ENCODE results near the gene COL7A1. TPM values are rescaled to one million over a fixed set of nuclear protein-coding genes. Genes with fewer than 3 reads are reported as not detected.

The COL7A1 gene
- total RNA-seq, 4 donors from 2014 or later, result 3.1 to 15.7 (median 15.0) TPM

GRCh38 chr3:48609088-48610005, 14.2 kb upstream of the COL7A1 start, which contains the start of gene UQCRC1:
TSS of gene UQCRC1 (minus strand) at chr3:48609646. CDS start at chr3:48609620, 26 bp downstream.
- Histone ChIP-seq H3K4me3 (peak within 1 kb of the TSS; percentile 81 to 87 (median 84)), H3K4me1 (peaks cover 0 to 22% (median 8%) of the 10 kb centered on the region in 4 donors), H3K9me3 (no peaks in the 10 kb centered on the region), H3K27me3 (no peaks in the 10 kb centered on the region), H3K36me3 (peaks cover 0 to 27% (median 12%) of the 10 kb centered on the region in 3 donors), H3K27ac (peak within 1 kb of the TSS; percentile 72 to 92 (median 88))
- TF ChIP-seq EP300 (IDR thresholded peaks at IDR 0.05) (peak; percentile 70 to 96), POLR2A (IDR thresholded peaks at IDR 0.05) (peak; percentile 51 to 81), CTCF (IDR thresholded peaks at IDR 0.05) (peak; percentile 68 to 98 (median 86))
- DNase-seq (ENCODE audit: low spot score in 2 of 2), result peak; percentile 80 to 83
- WGBS, 2 donors, result 2 to 4% methylated on average over 47 to 58 of the region's 86 CpGs

GRCh38 chr3:48607519-48607918, 12.4 kb upstream of the COL7A1 start:
- no peak overlapping the region for H3K4me3 ChIP-seq
- H3K27ac ChIP-seq, result no peak overlapping the region
- H3K27me3 ChIP-seq, result no peaks in the 10 kb centered on the region
- no peaks in the 10 kb centered on the region for H3K9me3 ChIP-seq
- 90 to 96% methylated on average over 5 of the region's 5 CpGs for WGBS, 2 donors
- TF ChIP-seq CTCF (IDR thresholded peaks at IDR 0.05), result no peak
- no peak for TF ChIP-seq POLR2A (IDR thresholded peaks at IDR 0.05)
- TF ChIP-seq EP300 (IDR thresholded peaks at IDR 0.05), result no peak
- H3K4me1 ChIP-seq, result peaks cover 0 to 22% (median 8%) of the 10 kb centered on the region in 4 donors
- H3K36me3 ChIP-seq, result peaks cover 5 to 46% (median 22%) of the 10 kb centered on the region in 3 donors
- DNase-seq (ENCODE audit: low spot score in 2 of 2), result no peak

- no peak overlapping the region for H3K27ac ChIP-seq
- TF ChIP-seq POLR2A (IDR thresholded peaks at IDR 0.05) (no peak), EP300 (IDR thresholded peaks at IDR 0.05) (no peak), CTCF (IDR thresholded peaks at IDR 0.05) (no peak)
- no peak for DNase-seq (ENCODE audit: low spot score in 2 of 2)
- 44 to 74% methylated on average over 2 of the region's 2 CpGs for WGBS, 2 donors
- no peaks in the 10 kb centered on the region for H3K9me3 ChIP-seq
- H3K27me3 ChIP-seq, result no peaks in the 10 kb centered on the region
- H3K4me1 ChIP-seq, result peaks cover 0 to 18% (median 0%) of the 10 kb centered on the region in 4 donors
- peaks cover 5 to 93% (median 53%) of the 10 kb centered on the region in 3 donors for H3K36me3 ChIP-seq
- H3K4me3 ChIP-seq, result no peak overlapping the region
Measured at GRCh38 chr3:48601622-48601994, 6.5 kb upstream of the COL7A1 start.

- 87 to 92% methylated on average over 18 to 19 of the region's 19 CpGs for WGBS, 2 donors
- TF ChIP-seq CTCF (IDR thresholded peaks at IDR 0.05), result no peak
- no peak for TF ChIP-seq POLR2A (IDR thresholded peaks at IDR 0.05)
- no peak for TF ChIP-seq EP300 (IDR thresholded peaks at IDR 0.05)
- H3K27ac ChIP-seq, result no peak overlapping the region
Measured at GRCh38 chr3:48600711-48601621, 5.8 kb upstream of the COL7A1 start.

More at GRCh38 chr3:48600711-48601621, 5.8 kb upstream of the COL7A1 start:
- DNase-seq (ENCODE audit: low spot score in 2 of 2), result no peak
- Histone ChIP-seq H3K4me3 (no peak overlapping the region), H3K4me1 (peaks cover 0 to 18% (median 0%) of the 10 kb centered on the region in 4 donors), H3K36me3 (peaks cover 5 to 87% (median 53%) of the 10 kb centered on the region in 3 donors), H3K27me3 (no peaks in the 10 kb centered on the region), H3K9me3 (no peaks in the 10 kb centered on the region)

Data from tibial nerve (tissue), 4 donors.